WTC11 (cell line): ENCODE data around the gene ST3GAL5. TPM values are rescaled to one million over a fixed set of nuclear protein-coding genes. Genes with fewer than 3 reads are reported as not detected.

Experiments used
- ATAC-seq: fragments of 200-7000 bp; cut with Tn5 transposase; 2 replicates; pipeline ENCODE4 v1.10.0; 2021; ENCODE audit warnings: mild to moderate bottlenecking, moderate library complexity
- CTCF ChIA-PET: fragments of 300-600 bp; sonication (Branson Sonifier 250); formaldehyde crosslinking; loops from one replicate; lab custom pipeline; 2021; ENCODE audit warnings: antibody characterized with exemption; lab: Charles Lee
- POLR2A ChIA-PET: fragments of 350-600 bp; sonication (Branson Sonifier 250); formaldehyde crosslinking; loops from one replicate; lab custom pipeline; 2021; ENCODE audit warnings: antibody characterized with exemption; lab: Charles Lee
- DNase-seq: peaks from one replicate; pipeline ENCODE4 v3.0.0; 2021; ENCODE audit warnings: low spot score
- H3K27ac Mint-ChIP-seq: 2 replicates; pipeline ENCODE4 v1.8.0; 2021; ENCODE audit warnings: mixed read lengths
- H3K27me3 Mint-ChIP-seq: 2 replicates; pipeline ENCODE4 v1.8.0; 2021; ENCODE audit warnings: low read depth, mild to moderate bottlenecking, moderate library complexity, mixed read lengths
- H3K36me3 Mint-ChIP-seq: 2 replicates; pipeline ENCODE4 v1.8.0; 2021; ENCODE audit warnings: mixed read lengths
- H3K4me1 Mint-ChIP-seq: 2 replicates; pipeline ENCODE4 v1.8.0; 2022; ENCODE audit warnings: mixed read lengths
- H3K4me3 Mint-ChIP-seq: 2 replicates; pipeline ENCODE4 v1.8.0; 2021; ENCODE audit warnings: mild to moderate bottlenecking, moderate library complexity, mixed read lengths
- H3K9me3 Mint-ChIP-seq: 2 replicates; pipeline ENCODE4 v1.8.0; 2021; ENCODE audit warnings: mixed read lengths
- IRF2 ChIP-seq: sonication (generic); formaldehyde crosslinking; IDR thresholded peaks from 2 replicates; pipeline ENCODE4 v1.8.0; 2022; ENCODE audit warnings: low read depth, missing genetic modification reagents, borderline replicate concordance
- JUN ChIP-seq: sonication (generic); formaldehyde crosslinking; IDR thresholded peaks from 2 replicates; pipeline ENCODE4 v1.8.0; 2023; ENCODE audit warnings: mild to moderate bottlenecking, missing genetic modification reagents
- KAT7 ChIP-seq: sonication (generic); formaldehyde crosslinking; IDR thresholded peaks from 2 replicates; pipeline ENCODE4 v1.8.1; 2023; ENCODE audit warnings: missing genetic modification reagents, mild to moderate bottlenecking, borderline replicate concordance
- NFYB ChIP-seq: sonication (generic); formaldehyde crosslinking; conservative IDR thresholded peaks from 2 replicates; pipeline ENCODE4 v1.8.0; 2022; ENCODE audit warnings: low read depth, missing genetic modification reagents
- OVOL2 ChIP-seq: fragments of 250-450 bp; sonication (Bioruptor Pico); IDR thresholded peaks from 2 replicates; pipeline ENCODE4 v1.9.0; 2021; ENCODE audit warnings: mild to moderate bottlenecking, borderline replicate concordance
- RORB ChIP-seq: fragments of 250-450 bp; sonication (Bioruptor Pico); IDR thresholded peaks from 2 replicates; pipeline ENCODE4 v1.9.0; 2021; ENCODE audit warnings: mild to moderate bottlenecking
- SMAD4 ChIP-seq: sonication (generic); formaldehyde crosslinking; IDR thresholded peaks from 2 replicates; pipeline ENCODE4 v1.8.0; 2022; ENCODE audit warnings: mild to moderate bottlenecking, missing genetic modification reagents
- TEAD4 ChIP-seq: sonication (generic); formaldehyde crosslinking; IDR thresholded peaks from 2 replicates; pipeline ENCODE4 v1.8.0; 2022; ENCODE audit warnings: mild to moderate bottlenecking, missing genetic modification reagents
- ZNF219 ChIP-seq: sonication (generic); formaldehyde crosslinking; IDR thresholded peaks from 2 replicates; pipeline ENCODE4 v1.8.0; 2023; ENCODE audit warnings: missing genetic modification reagents, mild to moderate bottlenecking, borderline replicate concordance
- ZNF263 ChIP-seq: sonication (generic); formaldehyde crosslinking; IDR thresholded peaks from 2 replicates; pipeline ENCODE4 v1.8.1; 2022; ENCODE audit warnings: low read depth, mild to moderate bottlenecking, moderate library complexity, missing genetic modification reagents
- total RNA-seq: library from RNA; stranded (reverse); gene quantifications from 3 replicates; pipeline ENCODE4 v1.2.3, GENCODE V29; 2021
- TF ChIP-seq, protein P1 (sequence below): fragments of 250-450 bp; sonication (Bioruptor Pico); IDR thresholded peaks from 2 replicates; pipeline ENCODE4 v1.8.0; 2021; ENCODE audit warnings: mild to moderate bottlenecking
- TF ChIP-seq, protein P2 (sequence below): sonication (generic); formaldehyde crosslinking; conservative IDR thresholded peaks from 2 replicates; pipeline ENCODE4 v1.8.1; 2023; ENCODE audit warnings: mild to moderate bottlenecking, low read depth, missing genetic modification reagents, moderate library complexity
- TF ChIP-seq, protein P3 (sequence below): sonication (generic); formaldehyde crosslinking; IDR thresholded peaks from 2 replicates; pipeline ENCODE4 v1.8.1; 2022; ENCODE audit warnings: low read depth, mild to moderate bottlenecking, moderate library complexity, missing genetic modification reagents, borderline replicate concordance
- TF ChIP-seq, protein P4 (sequence below): sonication (generic); formaldehyde crosslinking; IDR thresholded peaks from 2 replicates; pipeline ENCODE4 v1.8.1; 2022; ENCODE audit warnings: mild to moderate bottlenecking, moderate library complexity, missing genetic modification reagents
- TF ChIP-seq, protein P5 (sequence below): sonication (generic); formaldehyde crosslinking; IDR thresholded peaks from 2 replicates; pipeline ENCODE4 v1.8.1; 2023; ENCODE audit warnings: mild to moderate bottlenecking, missing genetic modification reagents, moderate library complexity
- TF ChIP-seq, protein P6 (sequence below): sonication (generic); formaldehyde crosslinking; IDR thresholded peaks from 2 replicates; pipeline ENCODE4 v1.8.1; 2023; ENCODE audit warnings: mild to moderate bottlenecking, missing genetic modification reagents, moderate library complexity
- TF ChIP-seq, protein P7 (sequence below): sonication (generic); formaldehyde crosslinking; IDR thresholded peaks from 2 replicates; pipeline ENCODE4 v1.8.1; 2022; ENCODE audit warnings: low read depth, missing genetic modification reagents, borderline replicate concordance
- TF ChIP-seq, protein P8 (sequence below): sonication (generic); formaldehyde crosslinking; IDR thresholded peaks from 2 replicates; pipeline ENCODE4 v1.8.0; 2023; ENCODE audit warnings: mild to moderate bottlenecking, missing genetic modification reagents
- TF ChIP-seq, protein P9 (sequence below): sonication (generic); formaldehyde crosslinking; IDR thresholded peaks from 2 replicates; pipeline ENCODE4 v1.8.1; 2023; ENCODE audit warnings: mild to moderate bottlenecking, missing genetic modification reagents

The ST3GAL5 gene
- total RNA-seq, 1 experiment from 2014 or later = 5.9 TPM

DNA sequence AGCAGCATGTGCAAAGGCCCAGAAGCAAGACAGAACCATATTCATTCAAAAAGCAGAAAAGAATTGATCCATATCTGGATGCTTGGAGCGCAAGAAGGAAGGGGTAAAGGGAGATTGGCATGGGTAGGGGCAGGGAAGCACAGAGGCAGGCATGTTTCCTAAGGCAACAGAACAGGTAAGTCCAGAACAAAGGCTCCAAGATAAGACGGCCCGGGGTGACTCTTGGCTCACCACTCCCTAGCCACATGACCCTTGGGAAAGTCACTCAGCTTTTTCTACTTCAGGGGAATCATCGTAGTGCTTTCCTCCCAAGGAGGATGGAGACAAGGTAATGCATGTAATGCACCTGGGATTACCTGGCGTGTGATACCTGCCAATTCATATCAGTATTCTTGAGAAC is 37.7 kb upstream of the ST3GAL5 start (continued):
- TF ChIP-seq, protein P1, sequence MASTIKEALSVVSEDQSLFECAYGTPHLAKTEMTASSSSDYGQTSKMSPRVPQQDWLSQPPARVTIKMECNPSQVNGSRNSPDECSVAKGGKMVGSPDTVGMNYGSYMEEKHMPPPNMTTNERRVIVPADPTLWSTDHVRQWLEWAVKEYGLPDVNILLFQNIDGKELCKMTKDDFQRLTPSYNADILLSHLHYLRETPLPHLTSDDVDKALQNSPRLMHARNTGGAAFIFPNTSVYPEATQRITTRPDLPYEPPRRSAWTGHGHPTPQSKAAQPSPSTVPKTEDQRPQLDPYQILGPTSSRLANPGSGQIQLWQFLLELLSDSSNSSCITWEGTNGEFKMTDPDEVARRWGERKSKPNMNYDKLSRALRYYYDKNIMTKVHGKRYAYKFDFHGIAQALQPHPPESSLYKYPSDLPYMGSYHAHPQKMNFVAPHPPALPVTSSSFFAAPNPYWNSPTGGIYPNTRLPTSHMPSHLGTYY (CRISPR knock-in tag) = no peak
- no peak for TF ChIP-seq KAT7

DNA sequence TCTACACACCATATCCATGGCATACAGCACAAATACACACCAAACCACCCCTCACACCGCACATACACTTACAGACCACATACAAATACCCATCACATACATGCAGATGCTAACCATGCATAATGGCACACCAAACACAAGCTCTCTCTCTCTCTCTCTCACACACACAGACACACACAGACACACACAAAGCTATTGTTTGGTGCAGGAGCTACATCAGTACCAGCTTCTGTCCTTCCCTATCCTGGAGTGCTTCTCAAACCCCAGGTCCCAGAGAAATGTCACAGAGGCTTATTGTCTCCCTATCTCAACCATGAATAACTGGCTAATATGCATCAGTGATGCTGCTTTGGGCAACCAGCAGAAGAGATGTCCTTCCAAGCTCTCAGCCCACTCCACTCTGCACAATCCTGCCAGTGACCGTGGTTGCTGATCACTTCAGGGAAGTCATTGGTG is 36.5 kb upstream of the ST3GAL5 start:
- H3K4me3 Mint-ChIP-seq = no peak overlapping the region
- peaks cover 11% of the 10 kb centered on the region; the same call in 1 of the 2 replicates for H3K4me1 Mint-ChIP-seq
- CTCF ChIA-PET = no interaction called here
- DNase-seq (no peak), ATAC-seq (no peak)
- H3K27ac Mint-ChIP-seq = no peak overlapping the region
- no peaks in the 10 kb centered on the region for H3K36me3 Mint-ChIP-seq
- peaks cover 8% of the 10 kb centered on the region for H3K9me3 Mint-ChIP-seq
- H3K27me3 Mint-ChIP-seq = no peaks in the 10 kb centered on the region; the same call in 1 of the 2 replicates
- TF ChIP-seq ZNF263 (CRISPR knock-in tag) (no peak), TEAD4 (CRISPR knock-in tag) (no peak), IRF2 (CRISPR knock-in tag) (no peak), SMAD4 (no peak), JUN (CRISPR knock-in tag) (no peak), RORB (CRISPR knock-in tag) (no peak), NFYB (CRISPR knock-in tag) (no peak), OVOL2 (CRISPR knock-in tag) (no peak), ZNF219 (CRISPR knock-in tag) (no peak)
- TF ChIP-seq, protein P2, sequence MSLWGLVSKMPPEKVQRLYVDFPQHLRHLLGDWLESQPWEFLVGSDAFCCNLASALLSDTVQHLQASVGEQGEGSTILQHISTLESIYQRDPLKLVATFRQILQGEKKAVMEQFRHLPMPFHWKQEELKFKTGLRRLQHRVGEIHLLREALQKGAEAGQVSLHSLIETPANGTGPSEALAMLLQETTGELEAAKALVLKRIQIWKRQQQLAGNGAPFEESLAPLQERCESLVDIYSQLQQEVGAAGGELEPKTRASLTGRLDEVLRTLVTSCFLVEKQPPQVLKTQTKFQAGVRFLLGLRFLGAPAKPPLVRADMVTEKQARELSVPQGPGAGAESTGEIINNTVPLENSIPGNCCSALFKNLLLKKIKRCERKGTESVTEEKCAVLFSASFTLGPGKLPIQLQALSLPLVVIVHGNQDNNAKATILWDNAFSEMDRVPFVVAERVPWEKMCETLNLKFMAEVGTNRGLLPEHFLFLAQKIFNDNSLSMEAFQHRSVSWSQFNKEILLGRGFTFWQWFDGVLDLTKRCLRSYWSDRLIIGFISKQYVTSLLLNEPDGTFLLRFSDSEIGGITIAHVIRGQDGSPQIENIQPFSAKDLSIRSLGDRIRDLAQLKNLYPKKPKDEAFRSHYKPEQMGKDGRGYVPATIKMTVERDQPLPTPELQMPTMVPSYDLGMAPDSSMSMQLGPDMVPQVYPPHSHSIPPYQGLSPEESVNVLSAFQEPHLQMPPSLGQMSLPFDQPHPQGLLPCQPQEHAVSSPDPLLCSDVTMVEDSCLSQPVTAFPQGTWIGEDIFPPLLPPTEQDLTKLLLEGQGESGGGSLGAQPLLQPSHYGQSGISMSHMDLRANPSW (CRISPR knock-in tag) = no peak
- TF ChIP-seq, protein P3, sequence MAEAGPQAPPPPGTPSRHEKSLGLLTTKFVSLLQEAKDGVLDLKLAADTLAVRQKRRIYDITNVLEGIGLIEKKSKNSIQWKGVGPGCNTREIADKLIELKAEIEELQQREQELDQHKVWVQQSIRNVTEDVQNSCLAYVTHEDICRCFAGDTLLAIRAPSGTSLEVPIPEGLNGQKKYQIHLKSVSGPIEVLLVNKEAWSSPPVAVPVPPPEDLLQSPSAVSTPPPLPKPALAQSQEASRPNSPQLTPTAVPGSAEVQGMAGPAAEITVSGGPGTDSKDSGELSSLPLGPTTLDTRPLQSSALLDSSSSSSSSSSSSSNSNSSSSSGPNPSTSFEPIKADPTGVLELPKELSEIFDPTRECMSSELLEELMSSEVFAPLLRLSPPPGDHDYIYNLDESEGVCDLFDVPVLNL (CRISPR knock-in tag) = no peak
- TF ChIP-seq, protein P4, sequence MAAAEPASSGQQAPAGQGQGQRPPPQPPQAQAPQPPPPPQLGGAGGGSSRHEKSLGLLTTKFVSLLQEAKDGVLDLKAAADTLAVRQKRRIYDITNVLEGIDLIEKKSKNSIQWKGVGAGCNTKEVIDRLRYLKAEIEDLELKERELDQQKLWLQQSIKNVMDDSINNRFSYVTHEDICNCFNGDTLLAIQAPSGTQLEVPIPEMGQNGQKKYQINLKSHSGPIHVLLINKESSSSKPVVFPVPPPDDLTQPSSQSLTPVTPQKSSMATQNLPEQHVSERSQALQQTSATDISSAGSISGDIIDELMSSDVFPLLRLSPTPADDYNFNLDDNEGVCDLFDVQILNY (CRISPR knock-in tag) = no peak
- TF ChIP-seq, protein P5, sequence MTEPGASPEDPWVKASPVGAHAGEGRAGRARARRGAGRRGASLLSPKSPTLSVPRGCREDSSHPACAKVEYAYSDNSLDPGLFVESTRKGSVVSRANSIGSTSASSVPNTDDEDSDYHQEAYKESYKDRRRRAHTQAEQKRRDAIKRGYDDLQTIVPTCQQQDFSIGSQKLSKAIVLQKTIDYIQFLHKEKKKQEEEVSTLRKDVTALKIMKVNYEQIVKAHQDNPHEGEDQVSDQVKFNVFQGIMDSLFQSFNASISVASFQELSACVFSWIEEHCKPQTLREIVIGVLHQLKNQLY (CRISPR knock-in tag) = no peak
- TF ChIP-seq, protein P6, sequence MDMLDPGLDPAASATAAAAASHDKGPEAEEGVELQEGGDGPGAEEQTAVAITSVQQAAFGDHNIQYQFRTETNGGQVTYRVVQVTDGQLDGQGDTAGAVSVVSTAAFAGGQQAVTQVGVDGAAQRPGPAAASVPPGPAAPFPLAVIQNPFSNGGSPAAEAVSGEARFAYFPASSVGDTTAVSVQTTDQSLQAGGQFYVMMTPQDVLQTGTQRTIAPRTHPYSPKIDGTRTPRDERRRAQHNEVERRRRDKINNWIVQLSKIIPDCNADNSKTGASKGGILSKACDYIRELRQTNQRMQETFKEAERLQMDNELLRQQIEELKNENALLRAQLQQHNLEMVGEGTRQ (CRISPR knock-in tag) = no peak
- TF ChIP-seq, protein P7, sequence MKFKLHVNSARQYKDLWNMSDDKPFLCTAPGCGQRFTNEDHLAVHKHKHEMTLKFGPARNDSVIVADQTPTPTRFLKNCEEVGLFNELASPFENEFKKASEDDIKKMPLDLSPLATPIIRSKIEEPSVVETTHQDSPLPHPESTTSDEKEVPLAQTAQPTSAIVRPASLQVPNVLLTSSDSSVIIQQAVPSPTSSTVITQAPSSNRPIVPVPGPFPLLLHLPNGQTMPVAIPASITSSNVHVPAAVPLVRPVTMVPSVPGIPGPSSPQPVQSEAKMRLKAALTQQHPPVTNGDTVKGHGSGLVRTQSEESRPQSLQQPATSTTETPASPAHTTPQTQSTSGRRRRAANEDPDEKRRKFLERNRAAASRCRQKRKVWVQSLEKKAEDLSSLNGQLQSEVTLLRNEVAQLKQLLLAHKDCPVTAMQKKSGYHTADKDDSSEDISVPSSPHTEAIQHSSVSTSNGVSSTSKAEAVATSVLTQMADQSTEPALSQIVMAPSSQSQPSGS (CRISPR knock-in tag) = no peak
- TF ChIP-seq, protein P8, sequence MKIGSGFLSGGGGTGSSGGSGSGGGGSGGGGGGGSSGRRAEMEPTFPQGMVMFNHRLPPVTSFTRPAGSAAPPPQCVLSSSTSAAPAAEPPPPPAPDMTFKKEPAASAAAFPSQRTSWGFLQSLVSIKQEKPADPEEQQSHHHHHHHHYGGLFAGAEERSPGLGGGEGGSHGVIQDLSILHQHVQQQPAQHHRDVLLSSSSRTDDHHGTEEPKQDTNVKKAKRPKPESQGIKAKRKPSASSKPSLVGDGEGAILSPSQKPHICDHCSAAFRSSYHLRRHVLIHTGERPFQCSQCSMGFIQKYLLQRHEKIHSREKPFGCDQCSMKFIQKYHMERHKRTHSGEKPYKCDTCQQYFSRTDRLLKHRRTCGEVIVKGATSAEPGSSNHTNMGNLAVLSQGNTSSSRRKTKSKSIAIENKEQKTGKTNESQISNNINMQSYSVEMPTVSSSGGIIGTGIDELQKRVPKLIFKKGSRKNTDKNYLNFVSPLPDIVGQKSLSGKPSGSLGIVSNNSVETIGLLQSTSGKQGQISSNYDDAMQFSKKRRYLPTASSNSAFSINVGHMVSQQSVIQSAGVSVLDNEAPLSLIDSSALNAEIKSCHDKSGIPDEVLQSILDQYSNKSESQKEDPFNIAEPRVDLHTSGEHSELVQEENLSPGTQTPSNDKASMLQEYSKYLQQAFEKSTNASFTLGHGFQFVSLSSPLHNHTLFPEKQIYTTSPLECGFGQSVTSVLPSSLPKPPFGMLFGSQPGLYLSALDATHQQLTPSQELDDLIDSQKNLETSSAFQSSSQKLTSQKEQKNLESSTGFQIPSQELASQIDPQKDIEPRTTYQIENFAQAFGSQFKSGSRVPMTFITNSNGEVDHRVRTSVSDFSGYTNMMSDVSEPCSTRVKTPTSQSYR (CRISPR knock-in tag) = no peak
- TF ChIP-seq, protein P9, sequence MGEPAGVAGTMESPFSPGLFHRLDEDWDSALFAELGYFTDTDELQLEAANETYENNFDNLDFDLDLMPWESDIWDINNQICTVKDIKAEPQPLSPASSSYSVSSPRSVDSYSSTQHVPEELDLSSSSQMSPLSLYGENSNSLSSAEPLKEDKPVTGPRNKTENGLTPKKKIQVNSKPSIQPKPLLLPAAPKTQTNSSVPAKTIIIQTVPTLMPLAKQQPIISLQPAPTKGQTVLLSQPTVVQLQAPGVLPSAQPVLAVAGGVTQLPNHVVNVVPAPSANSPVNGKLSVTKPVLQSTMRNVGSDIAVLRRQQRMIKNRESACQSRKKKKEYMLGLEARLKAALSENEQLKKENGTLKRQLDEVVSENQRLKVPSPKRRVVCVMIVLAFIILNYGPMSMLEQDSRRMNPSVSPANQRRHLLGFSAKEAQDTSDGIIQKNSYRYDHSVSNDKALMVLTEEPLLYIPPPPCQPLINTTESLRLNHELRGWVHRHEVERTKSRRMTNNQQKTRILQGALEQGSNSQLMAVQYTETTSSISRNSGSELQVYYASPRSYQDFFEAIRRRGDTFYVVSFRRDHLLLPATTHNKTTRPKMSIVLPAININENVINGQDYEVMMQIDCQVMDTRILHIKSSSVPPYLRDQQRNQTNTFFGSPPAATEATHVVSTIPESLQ (CRISPR knock-in tag) = no peak
- POLR2A ChIA-PET = no interaction called here
